ENCODE measurements around the gene UGT1A3.
"Not testable (repeated sequence)": the region's sequence is repeated elsewhere in the genome, so short reads cannot be mapped to it uniquely, and the experiment has no call there.

The UGT1A3 gene

GRCh38 chr2:233728723-233729301, at the start of gene UGT1A3:
Gene UGT1A3, plus strand, starts transcription at chr2:233729042. Its CDS starts 85 bp downstream, at chr2:233729127.
- no peak for DNase-seq

GRCh38 chr2:233679196-233679595, 49.6 kb upstream of the UGT1A3 start:
- no peak for DNase-seq

- no peak for DNase-seq
These were observed 48.3 kb upstream of the UGT1A3 start for GRCh38 chr2:233680361-233681045.

GRCh38 chr2:233681521-233682099, 47.2 kb upstream of the UGT1A3 start, which contains the start of gene UGT1A7:
Gene UGT1A7, plus strand, starts transcription at chr2:233681901. Its CDS starts 37 bp downstream, at chr2:233681938.
- DNase-seq: no peak

GRCh38 chr2:233684640-233685039, 44.2 kb upstream of the UGT1A3 start:
- no peak for DNase-seq

DNA sequence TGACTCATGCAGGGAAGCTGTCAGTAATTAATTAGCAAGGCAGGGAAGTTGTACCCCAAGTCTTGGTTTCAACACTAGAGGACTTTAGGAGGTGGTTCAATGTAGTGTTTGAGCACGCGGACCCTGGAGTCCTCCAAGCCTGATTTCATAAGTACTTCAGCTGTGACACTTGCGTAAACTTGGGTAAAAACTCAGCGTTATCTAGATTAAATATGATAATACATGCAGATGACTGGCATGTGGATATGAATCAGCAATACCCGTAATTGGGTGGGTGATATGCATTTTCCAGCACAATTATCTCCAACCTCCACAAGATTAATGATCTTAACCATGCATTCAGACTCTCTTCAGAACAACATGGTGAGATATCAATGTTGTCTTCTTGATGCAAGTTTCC, 41.9 kb upstream of the UGT1A3 start:
- no peak for DNase-seq

DNA sequence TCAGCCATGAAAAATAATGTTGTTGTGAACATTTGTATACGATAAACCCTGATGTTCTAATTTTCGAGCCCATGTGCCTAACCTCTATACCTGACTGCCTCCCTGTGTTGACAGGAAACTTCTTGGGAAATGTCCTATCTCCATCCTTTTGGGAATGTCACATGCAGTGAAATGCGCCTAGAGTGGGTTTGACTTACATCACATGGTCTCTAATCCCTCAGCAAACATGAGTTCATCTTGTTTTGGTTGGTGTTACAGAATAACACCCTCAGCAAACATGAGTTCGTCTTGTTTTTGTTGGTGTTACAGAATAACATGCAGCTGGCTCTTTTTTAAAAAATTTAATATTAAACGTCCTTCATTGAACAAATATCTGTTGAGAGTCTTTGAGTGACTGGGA, 40.5 kb upstream of the UGT1A3 start:
- no peak for DNase-seq

GRCh38 chr2:233689031-233689430, 39.8 kb upstream of the UGT1A3 start:
- no peak for DNase-seq

- DNase-seq: no peak
These were observed 39.3 kb upstream of the UGT1A3 start for GRCh38 chr2:233689501-233689900.

- DNase-seq: no peak
These were observed 38.4 kb upstream of the UGT1A3 start for GRCh38 chr2:233690444-233690843.

- DNase-seq: no peak
These were observed 37.1 kb upstream of the UGT1A3 start for GRCh38 chr2:233691443-233692433.

- no peak for DNase-seq
These were observed 36.2 kb upstream of the UGT1A3 start, which contains the start of gene UGT1A6 for GRCh38 chr2:233692648-233693047. Gene UGT1A6, plus strand, starts transcription at chr2:233692890. Its CDS starts 115 bp downstream, at chr2:233693005.

GRCh38 chr2:233693963-233694362, 34.9 kb upstream of the UGT1A3 start:
- no peak for DNase-seq

- no peak for DNase-seq
These were observed 30.1 kb upstream of the UGT1A3 start for GRCh38 chr2:233698740-233699139.

GRCh38 chr2:233699424-233700027, 29.3 kb upstream of the UGT1A3 start:
- DNase-seq: no peak

- DNase-seq: no peak
These were observed 28.7 kb upstream of the UGT1A3 start for GRCh38 chr2:233700028-233700635.

DNA sequence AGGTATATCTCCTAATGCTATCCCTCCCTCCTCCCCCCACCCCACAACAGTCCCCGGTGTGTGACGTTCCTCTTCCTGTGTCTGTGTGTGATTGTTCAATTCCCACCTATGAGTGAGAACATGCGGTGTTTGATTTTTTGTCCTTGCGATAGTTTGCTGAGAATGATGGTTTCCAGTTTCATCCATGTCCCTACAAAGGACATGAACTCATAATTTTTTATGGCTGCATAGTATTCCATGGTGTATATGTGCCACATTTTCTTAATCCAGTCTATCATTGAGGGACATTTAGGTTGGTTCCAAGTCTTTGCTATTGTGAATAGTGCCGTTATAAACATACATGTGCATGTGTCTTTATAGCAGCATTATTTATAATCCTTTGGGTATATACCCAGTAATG, 28.0 kb upstream of the UGT1A3 start:
- not testable (repeated sequence) for DNase-seq

- DNase-seq: no peak
These were observed 26.6 kb upstream of the UGT1A3 start for GRCh38 chr2:233702238-233702637.

DNA sequence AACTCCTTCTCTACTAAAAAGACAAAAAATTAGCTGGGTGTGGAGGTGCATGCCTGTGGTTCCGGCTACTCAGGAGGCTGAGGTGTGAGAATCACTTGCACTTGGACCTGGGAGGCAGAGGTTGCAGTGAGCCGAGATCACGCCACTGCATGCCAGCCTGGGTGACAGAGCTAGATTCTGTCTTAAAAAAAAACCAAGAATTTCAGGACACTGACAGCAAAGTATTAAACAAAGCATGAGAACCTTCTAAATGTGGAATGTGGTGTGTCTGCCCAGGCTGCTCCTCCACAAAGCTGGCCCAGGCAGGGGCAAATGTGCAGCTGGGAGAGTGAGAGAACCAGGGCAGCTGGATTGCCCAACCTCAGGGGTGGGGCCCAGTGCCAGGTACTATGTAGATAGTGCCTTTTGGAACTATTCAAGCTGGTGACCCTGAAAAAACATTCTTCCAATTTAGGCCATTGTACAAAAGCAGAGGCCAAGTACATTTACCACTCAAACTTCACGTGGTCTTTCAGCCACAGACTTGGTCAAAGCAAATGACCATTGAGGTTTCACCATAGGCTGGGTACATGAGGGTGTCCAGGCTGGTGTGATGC, 22.8 kb upstream of the UGT1A3 start:
- DNase-seq: no peak

GRCh38 chr2:233706720-233707119, 22.1 kb upstream of the UGT1A3 start:
- DNase-seq: no peak

- no peak for DNase-seq
These were observed 20.8 kb upstream of the UGT1A3 start for GRCh38 chr2:233707940-233708644.

Measured in activated CD8-positive, alpha-beta memory T cell treated with anti-CD3 and anti-CD28 coated beads, Interleukin-2, amount 50 U/mL, for 48 hours (primary cell).